HepG2 (cell line): Measurements from ENCODE around the gene PRR27.

Experiments used
- ATF6 ChIP-seq: sonication (generic); formaldehyde crosslinking; conservative IDR thresholded peaks from 2 replicates; pipeline ENCODE4 v1.4.0; 2020; ENCODE audit warnings: missing genetic modification reagents
- FOXK1 ChIP-seq: sonication (generic); formaldehyde crosslinking; IDR thresholded peaks from 2 replicates; pipeline ENCODE4 v1.4.0; 2020; ENCODE audit warnings: low read depth, missing genetic modification reagents, borderline replicate concordance
- RNF219 ChIP-seq: sonication (generic); formaldehyde crosslinking; IDR thresholded peaks from 2 replicates; pipeline ENCODE4 v1.5.0; 2020; ENCODE audit warnings: mild to moderate bottlenecking, missing genetic modification reagents
- TF ChIP-seq, protein P1 (sequence below): sonication (generic); formaldehyde crosslinking; IDR thresholded peaks from 2 replicates; pipeline ENCODE4 v1.5.0; 2020; ENCODE audit warnings: mild to moderate bottlenecking, missing genetic modification reagents, moderate library complexity

GRCh38 chr4:70133473-70133872 lies 20.6 kb upstream of the PRR27 start:
- TF ChIP-seq FOXK1 (CRISPR knock-in tag): no peak
- TF ChIP-seq, protein P1, sequence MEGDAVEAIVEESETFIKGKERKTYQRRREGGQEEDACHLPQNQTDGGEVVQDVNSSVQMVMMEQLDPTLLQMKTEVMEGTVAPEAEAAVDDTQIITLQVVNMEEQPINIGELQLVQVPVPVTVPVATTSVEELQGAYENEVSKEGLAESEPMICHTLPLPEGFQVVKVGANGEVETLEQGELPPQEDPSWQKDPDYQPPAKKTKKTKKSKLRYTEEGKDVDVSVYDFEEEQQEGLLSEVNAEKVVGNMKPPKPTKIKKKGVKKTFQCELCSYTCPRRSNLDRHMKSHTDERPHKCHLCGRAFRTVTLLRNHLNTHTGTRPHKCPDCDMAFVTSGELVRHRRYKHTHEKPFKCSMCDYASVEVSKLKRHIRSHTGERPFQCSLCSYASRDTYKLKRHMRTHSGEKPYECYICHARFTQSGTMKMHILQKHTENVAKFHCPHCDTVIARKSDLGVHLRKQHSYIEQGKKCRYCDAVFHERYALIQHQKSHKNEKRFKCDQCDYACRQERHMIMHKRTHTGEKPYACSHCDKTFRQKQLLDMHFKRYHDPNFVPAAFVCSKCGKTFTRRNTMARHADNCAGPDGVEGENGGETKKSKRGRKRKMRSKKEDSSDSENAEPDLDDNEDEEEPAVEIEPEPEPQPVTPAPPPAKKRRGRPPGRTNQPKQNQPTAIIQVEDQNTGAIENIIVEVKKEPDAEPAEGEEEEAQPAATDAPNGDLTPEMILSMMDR (CRISPR knock-in tag): no peak
- no peak for TF ChIP-seq RNF219 (CRISPR knock-in tag)
- no peak for TF ChIP-seq ATF6 (CRISPR knock-in tag)
